Measurements from ENCODE around the gene GALNS. TPM values are rescaled to one million over a fixed set of nuclear protein-coding genes. Genes with fewer than 3 reads are reported as not detected.

The GALNS gene
- polyA plus RNA-seq, 2 of the 4 experiments (the other 2 are of a cell fraction): 7.0 to 31.2 TPM

DNA sequence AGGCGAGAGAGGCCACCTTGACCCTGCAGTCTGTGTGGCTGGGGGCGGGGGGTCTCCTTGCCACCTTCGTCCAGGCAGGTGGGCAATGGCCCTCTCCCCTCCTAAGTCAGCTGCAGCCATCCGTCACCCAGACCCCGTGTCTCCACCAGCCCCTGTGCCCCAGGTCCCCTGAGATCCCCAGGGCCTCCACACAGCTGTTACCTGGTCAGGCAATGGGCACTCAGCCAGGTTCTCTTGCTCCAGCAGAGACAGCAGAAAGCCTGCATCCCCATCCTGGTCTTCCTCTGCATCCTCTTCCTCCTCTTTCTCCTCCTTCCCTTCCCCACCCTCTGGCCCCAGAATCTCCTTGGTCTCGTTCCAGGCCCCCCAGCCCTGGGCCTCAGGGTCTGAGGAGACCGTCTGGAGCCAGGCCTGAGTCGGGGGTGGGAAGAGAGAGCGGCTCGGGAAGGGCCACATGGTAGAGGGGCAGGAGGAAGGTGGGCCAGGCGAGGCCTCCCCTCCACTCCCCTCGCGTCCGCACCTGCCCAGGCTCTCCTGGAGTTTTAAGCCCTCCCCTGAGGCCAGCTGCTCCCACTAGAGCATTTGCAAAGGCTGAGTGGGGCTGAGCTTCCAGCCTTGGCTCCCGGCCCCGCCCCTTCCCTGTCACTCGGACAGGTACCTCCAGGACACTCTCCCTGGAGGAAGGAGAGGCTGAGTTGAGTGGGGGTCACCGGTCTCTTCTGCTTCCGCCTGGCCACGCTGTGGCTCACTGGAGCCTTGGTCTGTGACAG is 9.6 kb upstream of the GALNS start, which contains the start of gene PABPN1L:
PABPN1L (minus strand) TSS at position 510 of the 770 bp plus-strand sequence; CDS start at position 456, 54 bp downstream.
- ChIA-PET CTCF (interaction anchor here (1.2 to 2.0 kb wide), 3 partner anchors 8 to 59 kb away, joined by 3 to 8 read pairs (median 3); no protein-coding TSS in a partner anchor), POLR2A (no interaction called here)
- no peak within 1 kb of the TSS for H3K4me3 ChIP-seq
- no peaks in the 10 kb centered on the region for H3K4me1 ChIP-seq
- ATAC-seq (no peak), DNase-seq (ENCODE audit: low read depth in 1 of 2, low spot score in 1 of 2) (no peak), FAIRE-seq (no peak)
- no peak within 1 kb of the TSS for H3K27ac ChIP-seq
- TF ChIP-seq FOSB (CRISPR knock-in tag; IDR thresholded peaks at IDR 0.05) (no peak), FOSL2 (IDR thresholded peaks at IDR 0.05) (no peak), FOSL2 (CRISPR knock-in tag; IDR thresholded peaks at IDR 0.05) (no peak), CEBPB (IDR thresholded peaks at IDR 0.05) (no peak), CBX8 (IDR thresholded peaks at IDR 0.05) (no peak), CHD2 (IDR thresholded peaks at IDR 0.05; ENCODE audit: low read length, partially characterized antibody) (no peak)
- 83% methylated on average over 15 of the region's 20 CpGs for WGBS (ENCODE audit: missing lambda C conversion rate)
- H3K4me2 ChIP-seq: no peak within 1 kb of the TSS
- H3K9me3 ChIP-seq: no peaks in the 10 kb centered on the region

DNA sequence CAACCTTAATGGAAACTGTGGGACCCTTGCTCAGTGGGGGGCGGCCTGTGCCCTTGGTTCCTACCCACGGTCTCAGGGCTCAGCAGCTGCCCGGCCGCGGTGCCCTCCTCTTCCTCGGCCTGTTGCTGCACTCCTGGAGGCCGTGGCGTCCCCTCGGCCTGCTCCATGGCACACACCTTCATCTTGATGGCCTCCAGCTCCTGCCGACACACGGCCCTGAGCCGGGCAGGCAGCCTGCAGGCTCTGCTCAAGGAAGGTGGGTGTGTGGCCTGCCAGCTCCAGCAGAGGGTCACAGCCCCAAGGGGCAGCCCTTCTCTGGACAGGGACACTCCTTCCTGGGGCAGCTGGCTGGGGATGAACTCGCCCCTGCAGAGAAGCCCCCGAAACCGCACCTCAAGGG is 9.0 kb upstream of the GALNS start:
- Histone ChIP-seq H3K4me2 (no peak overlapping the region), H3K4me3 (no peak overlapping the region), H3K4me1 (no peaks in the 10 kb centered on the region), H3K27ac (no peak overlapping the region), H3K9me3 (no peaks in the 10 kb centered on the region)
- WGBS (ENCODE audit: missing lambda C conversion rate): 80% methylated on average over 3 of the region's 15 CpGs
- FAIRE-seq: no peak
- ChIA-PET POLR2A (no interaction called here), CTCF (interaction anchor here (1.1 to 2.0 kb wide), 4 partner anchors 8 to 302 kb away, joined by 3 to 8 read pairs (median 5); no protein-coding TSS in a partner anchor)
- DNase-seq (ENCODE audit: low read depth in 1 of 2, low spot score in 1 of 2): no peak
- TF ChIP-seq, protein P1, sequence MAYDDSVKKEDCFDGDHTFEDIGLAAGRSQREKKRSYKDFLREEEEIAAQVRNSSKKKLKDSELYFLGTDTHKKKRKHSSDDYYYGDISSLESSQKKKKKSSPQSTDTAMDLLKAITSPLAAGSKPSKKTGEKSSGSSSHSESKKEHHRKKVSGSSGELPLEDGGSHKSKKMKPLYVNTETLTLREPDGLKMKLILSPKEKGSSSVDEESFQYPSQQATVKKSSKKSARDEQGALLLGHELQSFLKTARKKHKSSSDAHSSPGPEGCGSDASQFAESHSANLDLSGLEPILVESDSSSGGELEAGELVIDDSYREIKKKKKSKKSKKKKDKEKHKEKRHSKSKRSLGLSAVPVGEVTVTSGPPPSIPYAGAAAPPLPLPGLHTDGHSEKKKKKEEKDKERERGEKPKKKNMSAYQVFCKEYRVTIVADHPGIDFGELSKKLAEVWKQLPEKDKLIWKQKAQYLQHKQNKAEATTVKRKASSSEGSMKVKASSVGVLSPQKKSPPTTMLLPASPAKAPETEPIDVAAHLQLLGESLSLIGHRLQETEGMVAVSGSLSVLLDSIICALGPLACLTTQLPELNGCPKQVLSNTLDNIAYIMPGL (CRISPR knock-in tag; IDR thresholded peaks at IDR 0.05; ENCODE audit: borderline replicate concordance): no peak
- TF ChIP-seq FOSL2 (IDR thresholded peaks at IDR 0.05): no peak
- TF ChIP-seq FOSL2 (CRISPR knock-in tag; IDR thresholded peaks at IDR 0.05): no peak
- no peak for TF ChIP-seq ESRRA (IDR thresholded peaks at IDR 0.05; ENCODE audit: borderline replicate concordance, low read length)
- TF ChIP-seq KDM1A (IDR thresholded peaks at IDR 0.05; ENCODE audit: low read depth): no peak
- TF ChIP-seq, protein P2, sequence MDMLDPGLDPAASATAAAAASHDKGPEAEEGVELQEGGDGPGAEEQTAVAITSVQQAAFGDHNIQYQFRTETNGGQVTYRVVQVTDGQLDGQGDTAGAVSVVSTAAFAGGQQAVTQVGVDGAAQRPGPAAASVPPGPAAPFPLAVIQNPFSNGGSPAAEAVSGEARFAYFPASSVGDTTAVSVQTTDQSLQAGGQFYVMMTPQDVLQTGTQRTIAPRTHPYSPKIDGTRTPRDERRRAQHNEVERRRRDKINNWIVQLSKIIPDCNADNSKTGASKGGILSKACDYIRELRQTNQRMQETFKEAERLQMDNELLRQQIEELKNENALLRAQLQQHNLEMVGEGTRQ (IDR thresholded peaks at IDR 0.05): no peak
- TF ChIP-seq CBX8 (IDR thresholded peaks at IDR 0.05): no peak
- TF ChIP-seq EHMT2 (IDR thresholded peaks at IDR 0.05; ENCODE audit: low read depth): no peak
- TF ChIP-seq TFCP2L1 (CRISPR knock-in tag; IDR thresholded peaks at IDR 0.05): no peak
- TF ChIP-seq, protein P3, sequence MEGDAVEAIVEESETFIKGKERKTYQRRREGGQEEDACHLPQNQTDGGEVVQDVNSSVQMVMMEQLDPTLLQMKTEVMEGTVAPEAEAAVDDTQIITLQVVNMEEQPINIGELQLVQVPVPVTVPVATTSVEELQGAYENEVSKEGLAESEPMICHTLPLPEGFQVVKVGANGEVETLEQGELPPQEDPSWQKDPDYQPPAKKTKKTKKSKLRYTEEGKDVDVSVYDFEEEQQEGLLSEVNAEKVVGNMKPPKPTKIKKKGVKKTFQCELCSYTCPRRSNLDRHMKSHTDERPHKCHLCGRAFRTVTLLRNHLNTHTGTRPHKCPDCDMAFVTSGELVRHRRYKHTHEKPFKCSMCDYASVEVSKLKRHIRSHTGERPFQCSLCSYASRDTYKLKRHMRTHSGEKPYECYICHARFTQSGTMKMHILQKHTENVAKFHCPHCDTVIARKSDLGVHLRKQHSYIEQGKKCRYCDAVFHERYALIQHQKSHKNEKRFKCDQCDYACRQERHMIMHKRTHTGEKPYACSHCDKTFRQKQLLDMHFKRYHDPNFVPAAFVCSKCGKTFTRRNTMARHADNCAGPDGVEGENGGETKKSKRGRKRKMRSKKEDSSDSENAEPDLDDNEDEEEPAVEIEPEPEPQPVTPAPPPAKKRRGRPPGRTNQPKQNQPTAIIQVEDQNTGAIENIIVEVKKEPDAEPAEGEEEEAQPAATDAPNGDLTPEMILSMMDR (IDR thresholded peaks at IDR 0.05): no peak
- TF ChIP-seq, protein P4, sequence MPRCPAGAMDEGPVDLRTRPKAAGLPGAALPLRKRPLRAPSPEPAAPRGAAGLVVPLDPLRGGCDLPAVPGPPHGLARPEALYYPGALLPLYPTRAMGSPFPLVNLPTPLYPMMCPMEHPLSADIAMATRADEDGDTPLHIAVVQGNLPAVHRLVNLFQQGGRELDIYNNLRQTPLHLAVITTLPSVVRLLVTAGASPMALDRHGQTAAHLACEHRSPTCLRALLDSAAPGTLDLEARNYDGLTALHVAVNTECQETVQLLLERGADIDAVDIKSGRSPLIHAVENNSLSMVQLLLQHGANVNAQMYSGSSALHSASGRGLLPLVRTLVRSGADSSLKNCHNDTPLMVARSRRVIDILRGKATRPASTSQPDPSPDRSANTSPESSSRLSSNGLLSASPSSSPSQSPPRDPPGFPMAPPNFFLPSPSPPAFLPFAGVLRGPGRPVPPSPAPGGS (IDR thresholded peaks at IDR 0.05): no peak
- no peak for TF ChIP-seq KDM5A (IDR thresholded peaks at IDR 0.05)
- TF ChIP-seq ZSCAN20 (CRISPR knock-in tag; IDR thresholded peaks at IDR 0.05): no peak
- TF ChIP-seq, protein P5, sequence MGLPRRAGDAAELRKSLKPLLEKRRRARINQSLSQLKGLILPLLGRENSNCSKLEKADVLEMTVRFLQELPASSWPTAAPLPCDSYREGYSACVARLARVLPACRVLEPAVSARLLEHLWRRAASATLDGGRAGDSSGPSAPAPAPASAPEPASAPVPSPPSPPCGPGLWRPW (IDR thresholded peaks at IDR 0.05): no peak
- no peak for TF ChIP-seq RFX5 (IDR thresholded peaks at IDR 0.05)
- TF ChIP-seq POLR2A (IDR thresholded peaks at IDR 0.05; ENCODE audit: low read length): no peak
- TF ChIP-seq HOXB5 (CRISPR knock-in tag; IDR thresholded peaks at IDR 0.05): no peak
- no peak for TF ChIP-seq FOXS1 (CRISPR knock-in tag; IDR thresholded peaks at IDR 0.05)
- TF ChIP-seq MAZ (IDR thresholded peaks at IDR 0.05; ENCODE audit: borderline replicate concordance, low read depth, low read length): no peak
- peak in 1 of 2 experiments; percentile 14; a peak in 3 of 6 replicates for ATAC-seq
